Measurements from ENCODE around the gene SCNN1G. TPM values are rescaled to one million over a fixed set of nuclear protein-coding genes. Genes with fewer than 3 reads are reported as not detected.
A peak's percentile ranks its signal among the peaks of the same experiment; 100 is the strongest.

The SCNN1G gene
- total RNA-seq, 1 experiment from 2014 or later = 1.3 TPM

DNA sequence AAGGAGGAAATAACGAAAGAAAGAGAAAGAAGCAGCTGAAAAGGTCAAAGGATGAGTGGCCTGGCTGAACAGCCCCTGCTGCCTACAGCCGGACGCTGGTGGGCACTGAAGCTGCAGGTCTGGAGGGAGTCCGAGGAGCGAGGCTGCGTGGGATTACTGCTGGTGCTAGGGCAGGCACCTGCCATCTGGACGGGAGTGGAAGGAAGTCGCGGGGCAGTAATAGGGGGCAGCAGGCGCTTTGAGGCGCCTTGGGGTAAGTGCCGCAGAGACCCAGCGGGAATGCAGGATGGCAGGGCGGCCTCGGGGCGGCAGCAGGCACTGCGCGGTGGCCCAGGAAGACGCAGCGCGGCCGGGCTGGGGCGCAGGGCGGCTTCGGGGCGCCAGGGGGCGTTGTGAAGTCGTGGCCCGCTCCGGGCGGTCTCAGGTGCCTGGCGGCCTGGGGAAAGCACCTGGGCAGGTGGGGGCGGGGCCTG, 303 bp upstream of the SCNN1G start (continued):
- TF ChIP-seq FOXJ3 (CRISPR knock-in tag; IDR thresholded peaks at IDR 0.05; ENCODE audit: borderline replicate concordance) (no peak), ZBTB21 (CRISPR knock-in tag; IDR thresholded peaks at IDR 0.05; ENCODE audit: borderline replicate concordance) (peak; percentile 81; the same call in 1 of the 2 replicates), ZNF263 (CRISPR knock-in tag; IDR thresholded peaks at IDR 0.05; ENCODE audit: low read depth) (no peak), NR3C1 (CRISPR knock-in tag; conservative IDR thresholded peaks at IDR 0.05; ENCODE audit: low read depth) (no peak), ZNF532 (CRISPR knock-in tag; IDR thresholded peaks at IDR 0.05; ENCODE audit: borderline replicate concordance) (no peak), NFYB (CRISPR knock-in tag; conservative IDR thresholded peaks at IDR 0.05; ENCODE audit: low read depth) (no peak), ETV6 (CRISPR knock-in tag; IDR thresholded peaks at IDR 0.05) (peak; percentile 68; the same call in 1 of the 2 replicates), SP1 (CRISPR knock-in tag; conservative IDR thresholded peaks at IDR 0.05) (peak; percentile 81), TP53 (CRISPR knock-in tag; IDR thresholded peaks at IDR 0.05) (0 out of 2 replicates have a peak, but pooled peaks have one; percentile 22), NFATC4 (CRISPR knock-in tag; IDR thresholded peaks at IDR 0.05) (no peak), ZNF416 (CRISPR knock-in tag; IDR thresholded peaks at IDR 0.05) (no peak), CREB1 (CRISPR knock-in tag; IDR thresholded peaks at IDR 0.05) (no peak)
- TF ChIP-seq, protein P1, sequence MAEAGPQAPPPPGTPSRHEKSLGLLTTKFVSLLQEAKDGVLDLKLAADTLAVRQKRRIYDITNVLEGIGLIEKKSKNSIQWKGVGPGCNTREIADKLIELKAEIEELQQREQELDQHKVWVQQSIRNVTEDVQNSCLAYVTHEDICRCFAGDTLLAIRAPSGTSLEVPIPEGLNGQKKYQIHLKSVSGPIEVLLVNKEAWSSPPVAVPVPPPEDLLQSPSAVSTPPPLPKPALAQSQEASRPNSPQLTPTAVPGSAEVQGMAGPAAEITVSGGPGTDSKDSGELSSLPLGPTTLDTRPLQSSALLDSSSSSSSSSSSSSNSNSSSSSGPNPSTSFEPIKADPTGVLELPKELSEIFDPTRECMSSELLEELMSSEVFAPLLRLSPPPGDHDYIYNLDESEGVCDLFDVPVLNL (CRISPR knock-in tag; IDR thresholded peaks at IDR 0.05; ENCODE audit: borderline replicate concordance, low read depth) = no peak
- TF ChIP-seq, protein P2, sequence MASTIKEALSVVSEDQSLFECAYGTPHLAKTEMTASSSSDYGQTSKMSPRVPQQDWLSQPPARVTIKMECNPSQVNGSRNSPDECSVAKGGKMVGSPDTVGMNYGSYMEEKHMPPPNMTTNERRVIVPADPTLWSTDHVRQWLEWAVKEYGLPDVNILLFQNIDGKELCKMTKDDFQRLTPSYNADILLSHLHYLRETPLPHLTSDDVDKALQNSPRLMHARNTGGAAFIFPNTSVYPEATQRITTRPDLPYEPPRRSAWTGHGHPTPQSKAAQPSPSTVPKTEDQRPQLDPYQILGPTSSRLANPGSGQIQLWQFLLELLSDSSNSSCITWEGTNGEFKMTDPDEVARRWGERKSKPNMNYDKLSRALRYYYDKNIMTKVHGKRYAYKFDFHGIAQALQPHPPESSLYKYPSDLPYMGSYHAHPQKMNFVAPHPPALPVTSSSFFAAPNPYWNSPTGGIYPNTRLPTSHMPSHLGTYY (CRISPR knock-in tag; IDR thresholded peaks at IDR 0.05) = no peak
- TF ChIP-seq, protein P3, sequence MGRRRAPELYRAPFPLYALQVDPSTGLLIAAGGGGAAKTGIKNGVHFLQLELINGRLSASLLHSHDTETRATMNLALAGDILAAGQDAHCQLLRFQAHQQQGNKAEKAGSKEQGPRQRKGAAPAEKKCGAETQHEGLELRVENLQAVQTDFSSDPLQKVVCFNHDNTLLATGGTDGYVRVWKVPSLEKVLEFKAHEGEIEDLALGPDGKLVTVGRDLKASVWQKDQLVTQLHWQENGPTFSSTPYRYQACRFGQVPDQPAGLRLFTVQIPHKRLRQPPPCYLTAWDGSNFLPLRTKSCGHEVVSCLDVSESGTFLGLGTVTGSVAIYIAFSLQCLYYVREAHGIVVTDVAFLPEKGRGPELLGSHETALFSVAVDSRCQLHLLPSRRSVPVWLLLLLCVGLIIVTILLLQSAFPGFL (CRISPR knock-in tag; IDR thresholded peaks at IDR 0.05; ENCODE audit: borderline replicate concordance) = no peak
- TF ChIP-seq, protein P4, sequence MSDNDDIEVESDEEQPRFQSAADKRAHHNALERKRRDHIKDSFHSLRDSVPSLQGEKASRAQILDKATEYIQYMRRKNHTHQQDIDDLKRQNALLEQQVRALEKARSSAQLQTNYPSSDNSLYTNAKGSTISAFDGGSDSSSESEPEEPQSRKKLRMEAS (CRISPR knock-in tag; IDR thresholded peaks at IDR 0.05) = peak; percentile 36

GRCh38 chr16:23183543-23183862, 958 bp downstream of the SCNN1G start:
- H3K4me1 Mint-ChIP-seq = peaks cover 16% of the 10 kb centered on the region
- no peak overlapping the region for H3K27ac Mint-ChIP-seq
- no peaks in the 10 kb centered on the region for H3K36me3 Mint-ChIP-seq
- ATAC-seq (no peak), DNase-seq (ENCODE audit: low spot score) (no peak)
- peak overlapping the region; percentile 62 for H3K4me3 Mint-ChIP-seq
- ChIA-PET CTCF (interaction anchor here (0.9 to 5.8 kb wide), 7 partner anchors 18 to 252 kb away, joined by 3 to 54 read pairs (median 8); no protein-coding TSS in a partner anchor), POLR2A (interaction anchor here (0.5 kb wide), 1 partner anchor 158 kb away, joined by 3 read pairs; no protein-coding TSS in a partner anchor)
- no peaks in the 10 kb centered on the region for H3K9me3 Mint-ChIP-seq
- peaks cover 47% of the 10 kb centered on the region for H3K27me3 Mint-ChIP-seq (ENCODE audit: low read depth)
- TF ChIP-seq, protein P5, sequence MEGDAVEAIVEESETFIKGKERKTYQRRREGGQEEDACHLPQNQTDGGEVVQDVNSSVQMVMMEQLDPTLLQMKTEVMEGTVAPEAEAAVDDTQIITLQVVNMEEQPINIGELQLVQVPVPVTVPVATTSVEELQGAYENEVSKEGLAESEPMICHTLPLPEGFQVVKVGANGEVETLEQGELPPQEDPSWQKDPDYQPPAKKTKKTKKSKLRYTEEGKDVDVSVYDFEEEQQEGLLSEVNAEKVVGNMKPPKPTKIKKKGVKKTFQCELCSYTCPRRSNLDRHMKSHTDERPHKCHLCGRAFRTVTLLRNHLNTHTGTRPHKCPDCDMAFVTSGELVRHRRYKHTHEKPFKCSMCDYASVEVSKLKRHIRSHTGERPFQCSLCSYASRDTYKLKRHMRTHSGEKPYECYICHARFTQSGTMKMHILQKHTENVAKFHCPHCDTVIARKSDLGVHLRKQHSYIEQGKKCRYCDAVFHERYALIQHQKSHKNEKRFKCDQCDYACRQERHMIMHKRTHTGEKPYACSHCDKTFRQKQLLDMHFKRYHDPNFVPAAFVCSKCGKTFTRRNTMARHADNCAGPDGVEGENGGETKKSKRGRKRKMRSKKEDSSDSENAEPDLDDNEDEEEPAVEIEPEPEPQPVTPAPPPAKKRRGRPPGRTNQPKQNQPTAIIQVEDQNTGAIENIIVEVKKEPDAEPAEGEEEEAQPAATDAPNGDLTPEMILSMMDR (IDR thresholded peaks at IDR 0.05) = no peak
- TF ChIP-seq, protein P6, sequence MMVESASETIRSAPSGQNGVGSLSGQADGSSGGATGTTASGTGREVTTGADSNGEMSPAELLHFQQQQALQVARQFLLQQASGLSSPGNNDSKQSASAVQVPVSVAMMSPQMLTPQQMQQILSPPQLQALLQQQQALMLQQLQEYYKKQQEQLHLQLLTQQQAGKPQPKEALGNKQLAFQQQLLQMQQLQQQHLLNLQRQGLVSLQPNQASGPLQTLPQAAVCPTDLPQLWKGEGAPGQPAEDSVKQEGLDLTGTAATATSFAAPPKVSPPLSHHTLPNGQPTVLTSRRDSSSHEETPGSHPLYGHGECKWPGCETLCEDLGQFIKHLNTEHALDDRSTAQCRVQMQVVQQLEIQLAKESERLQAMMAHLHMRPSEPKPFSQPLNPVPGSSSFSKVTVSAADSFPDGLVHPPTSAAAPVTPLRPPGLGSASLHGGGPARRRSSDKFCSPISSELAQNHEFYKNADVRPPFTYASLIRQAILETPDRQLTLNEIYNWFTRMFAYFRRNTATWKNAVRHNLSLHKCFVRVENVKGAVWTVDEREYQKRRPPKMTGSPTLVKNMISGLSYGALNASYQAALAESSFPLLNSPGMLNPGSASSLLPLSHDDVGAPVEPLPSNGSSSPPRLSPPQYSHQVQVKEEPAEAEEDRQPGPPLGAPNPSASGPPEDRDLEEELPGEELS (CRISPR knock-in tag; IDR thresholded peaks at IDR 0.05) = no peak
- TF ChIP-seq ZNF281 (CRISPR knock-in tag; IDR thresholded peaks at IDR 0.05) (no peak), CBFB (CRISPR knock-in tag; IDR thresholded peaks at IDR 0.05; ENCODE audit: low read depth) (no peak), ZNF396 (CRISPR knock-in tag; IDR thresholded peaks at IDR 0.05; ENCODE audit: borderline replicate concordance) (no peak), ZNF232 (CRISPR knock-in tag; IDR thresholded peaks at IDR 0.05) (no peak)

All from WTC11 (cell line).